GM19324 (cell line): ENCODE measurements around the gene ZBTB17.
"Not testable (repeated sequence)": the region's sequence is repeated elsewhere in the genome, so short reads cannot be mapped to it uniquely, and the experiment has no call there.

ENCODE experiments used
- ATAC-seq: cut with Tn5 transposase; IDR thresholded peaks from one replicate; pipeline ENCODE4 v1.9.1; 2021; ENCODE audit warnings: mild to moderate bottlenecking, moderate library complexity; ENCODE audit not compliant: unreplicated experiment, low FRiP score

ZBTB17 gene

DNA sequence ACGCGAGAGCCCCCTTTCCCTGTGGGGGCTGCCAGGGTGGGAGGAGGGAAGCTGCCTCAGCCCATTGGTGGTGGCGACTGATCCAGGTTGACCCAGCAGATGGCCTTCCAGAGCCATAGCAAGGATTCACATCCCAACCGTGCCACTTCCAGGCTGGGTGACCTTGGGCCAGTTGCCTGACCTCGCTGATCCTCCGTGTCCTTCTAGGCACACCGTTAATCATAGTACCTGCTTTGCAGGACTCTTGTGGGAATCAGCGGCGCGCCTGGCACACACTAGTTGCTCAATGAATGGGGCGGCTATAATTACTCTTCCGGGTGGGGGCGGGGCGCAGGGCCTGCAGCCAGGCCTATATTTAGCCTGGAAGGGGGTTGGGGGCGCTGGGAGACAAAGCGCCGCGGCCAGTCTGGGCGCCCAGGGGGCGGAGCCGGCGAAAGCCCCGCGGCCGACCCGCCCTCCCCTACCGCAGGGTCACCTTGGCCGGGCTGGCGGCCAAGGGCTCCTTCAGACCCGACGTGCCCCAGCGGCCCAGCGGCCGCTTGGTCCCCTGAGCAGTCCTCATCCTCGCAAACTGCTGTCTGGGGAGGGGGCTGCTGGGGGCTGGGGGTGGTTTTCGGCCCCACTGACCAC, 36.8 kb upstream of the ZBTB17 start:
- ATAC-seq = no peak

DNA sequence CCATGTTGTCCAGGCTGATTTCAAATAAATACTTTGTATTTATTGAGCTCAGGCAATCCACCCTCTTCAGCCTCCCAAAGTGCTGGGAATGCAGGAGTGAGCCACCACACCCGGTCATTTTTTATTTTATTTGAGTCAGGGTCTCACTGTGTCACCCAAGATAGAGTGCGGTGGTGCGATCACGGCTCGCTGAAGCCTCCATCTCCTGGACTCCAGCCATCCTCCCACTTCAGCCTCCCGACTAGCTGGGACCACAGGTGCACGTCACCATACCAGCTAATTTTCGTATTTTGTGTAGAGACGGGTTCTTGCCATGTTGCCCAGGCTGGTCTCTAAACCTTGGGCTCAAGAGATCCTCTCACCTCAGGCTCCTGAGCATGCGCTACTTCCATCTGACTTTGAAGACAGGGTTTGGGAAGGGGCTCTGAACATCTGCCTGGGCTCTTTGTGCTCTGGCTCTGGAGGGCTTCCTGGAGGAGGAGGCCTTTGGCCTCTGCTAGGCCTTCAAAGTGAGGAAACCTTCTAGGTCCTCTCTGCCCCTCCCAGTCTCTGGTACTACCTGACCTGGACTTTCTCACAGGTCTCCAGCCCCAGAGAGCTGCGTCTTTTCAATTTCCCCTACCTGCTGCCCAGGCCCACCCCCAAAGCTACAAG, 36.2 kb upstream of the ZBTB17 start:
- no peak for ATAC-seq

DNA sequence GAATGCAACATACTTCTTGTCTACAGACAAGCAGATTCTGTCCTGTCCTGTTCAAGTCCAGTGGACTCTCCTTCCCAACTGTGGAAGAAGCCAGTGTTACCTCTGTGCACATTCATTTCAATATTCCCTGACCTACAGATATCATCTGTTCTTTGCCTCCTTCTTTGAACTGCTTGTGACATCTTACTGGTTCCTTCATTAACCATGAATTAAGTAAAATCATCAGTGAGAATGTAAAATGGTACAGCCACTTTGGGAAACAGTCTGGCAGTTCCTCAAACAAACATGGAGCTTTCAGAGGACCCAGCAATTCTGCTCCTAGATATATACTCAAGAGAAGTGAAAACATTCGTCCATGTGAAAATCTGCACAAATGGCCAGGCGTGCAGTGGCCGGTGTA, 34.9 kb upstream of the ZBTB17 start:
- ATAC-seq = no peak

DNA sequence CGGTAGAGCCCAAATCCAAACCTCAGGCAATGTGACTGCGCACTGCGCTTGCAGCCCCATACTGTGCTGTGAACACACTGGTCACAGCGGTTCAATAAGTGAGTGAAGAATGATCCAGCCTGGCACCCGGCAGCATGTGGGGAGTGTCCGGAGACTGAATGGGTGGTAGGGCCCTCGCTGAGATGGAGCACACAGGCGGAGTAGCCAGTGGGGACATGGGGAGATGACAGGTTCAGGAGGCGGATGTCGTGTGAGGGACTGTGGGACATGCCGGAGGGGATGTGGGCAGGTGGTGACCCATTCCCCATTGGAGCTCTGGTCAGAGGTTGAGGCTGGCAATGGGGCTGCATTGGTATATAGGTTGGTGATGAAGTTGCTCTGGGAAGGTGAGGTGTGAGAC, 33.8 kb upstream of the ZBTB17 start:
- no peak for ATAC-seq

DNA sequence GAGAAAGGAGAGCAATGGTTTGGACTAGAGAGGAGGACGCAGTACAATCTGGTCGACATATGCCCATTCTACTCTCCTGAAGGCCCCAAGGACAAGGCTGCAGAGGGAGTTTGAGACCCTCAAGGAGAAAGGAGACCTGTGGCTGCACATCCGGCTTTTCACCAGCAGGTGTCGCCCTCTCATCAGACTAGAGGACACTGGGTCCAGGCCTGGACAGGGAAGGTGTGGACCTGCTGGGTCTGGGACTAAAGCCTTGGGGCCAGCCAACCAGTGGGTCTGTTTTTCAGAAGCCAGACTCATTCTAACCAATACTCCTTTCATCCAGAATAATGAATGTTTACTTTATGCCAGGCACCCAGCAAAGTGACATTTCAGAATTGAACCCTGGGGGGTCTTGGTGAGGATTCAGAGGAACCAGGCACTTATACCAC, 33.1 kb upstream of the ZBTB17 start:
- ATAC-seq = no peak

DNA sequence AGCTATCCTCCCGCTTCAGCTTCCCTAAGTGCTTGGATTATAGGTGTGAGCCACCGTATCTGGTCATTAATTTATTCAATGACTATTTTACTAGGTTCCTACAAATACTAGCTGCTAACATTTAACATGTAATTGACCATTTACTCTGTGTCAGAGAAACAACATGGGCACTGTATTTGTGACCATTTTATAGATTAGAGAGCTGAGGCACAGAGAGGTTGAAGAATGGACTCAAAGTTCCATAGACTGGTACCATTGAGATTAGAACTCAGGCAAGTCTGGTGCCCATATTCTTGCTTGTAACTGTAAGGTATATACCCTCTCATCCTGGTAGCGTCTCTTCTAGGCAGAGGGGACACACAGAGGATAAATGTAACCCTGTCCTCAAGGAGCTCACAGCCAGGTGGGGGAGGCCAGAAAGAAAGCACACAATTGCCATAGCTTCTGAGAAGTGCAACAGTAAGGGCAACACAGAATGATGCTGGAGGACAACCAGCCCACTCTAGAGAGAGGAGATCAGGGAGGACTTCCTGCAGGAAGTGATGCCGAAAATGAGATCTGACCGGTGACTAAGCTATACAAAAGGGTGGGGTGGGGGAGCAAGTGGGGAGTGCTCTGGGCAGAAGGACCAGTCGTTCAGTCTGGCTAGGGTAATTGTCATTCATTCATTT, 31.9 kb upstream of the ZBTB17 start:
- ATAC-seq = no peak

DNA sequence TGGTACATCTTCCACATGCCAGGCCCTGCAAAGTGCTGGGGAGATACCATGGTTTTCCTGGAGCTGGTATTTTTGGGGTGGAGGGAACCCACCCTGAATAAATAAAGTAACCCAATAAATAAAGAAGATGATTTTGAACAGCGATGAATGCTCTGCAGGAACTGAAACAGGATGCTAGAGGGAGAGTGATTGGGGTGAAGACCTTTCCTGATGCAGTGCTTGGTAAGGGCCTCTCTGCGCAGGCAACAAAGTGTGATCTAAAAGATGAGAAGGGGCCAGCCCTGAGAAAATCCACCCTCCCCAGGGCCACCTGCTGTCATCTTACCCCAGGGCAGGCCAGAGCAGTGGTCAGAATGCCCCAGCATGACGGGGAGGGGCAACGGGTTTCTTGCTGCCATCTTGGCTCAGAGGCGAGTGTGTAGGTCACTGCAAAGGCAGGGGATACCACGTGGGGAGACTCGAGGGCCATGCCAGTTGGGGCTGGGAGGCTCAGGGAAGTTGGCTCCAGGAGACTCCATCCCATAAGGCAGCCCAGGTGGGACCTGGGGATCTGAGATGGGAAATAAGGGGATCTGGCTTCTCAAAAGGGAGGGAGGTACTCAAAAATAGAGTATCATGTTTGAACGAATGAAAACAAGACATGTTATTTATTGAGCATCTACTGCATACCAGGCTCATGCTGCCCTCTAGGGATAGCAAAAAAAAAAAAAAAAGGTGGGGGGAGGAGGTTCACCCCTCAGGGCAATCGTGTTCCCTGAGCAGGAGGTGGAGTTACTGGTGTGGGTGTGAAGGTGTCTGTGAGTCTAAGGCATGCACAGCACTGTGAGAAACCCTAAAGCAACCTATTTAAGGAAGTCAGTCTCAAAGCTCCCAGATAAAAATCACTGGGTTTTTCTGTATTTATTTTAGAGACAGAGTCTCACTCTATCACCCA, 30.9 kb upstream of the ZBTB17 start:
- ATAC-seq = no peak

DNA sequence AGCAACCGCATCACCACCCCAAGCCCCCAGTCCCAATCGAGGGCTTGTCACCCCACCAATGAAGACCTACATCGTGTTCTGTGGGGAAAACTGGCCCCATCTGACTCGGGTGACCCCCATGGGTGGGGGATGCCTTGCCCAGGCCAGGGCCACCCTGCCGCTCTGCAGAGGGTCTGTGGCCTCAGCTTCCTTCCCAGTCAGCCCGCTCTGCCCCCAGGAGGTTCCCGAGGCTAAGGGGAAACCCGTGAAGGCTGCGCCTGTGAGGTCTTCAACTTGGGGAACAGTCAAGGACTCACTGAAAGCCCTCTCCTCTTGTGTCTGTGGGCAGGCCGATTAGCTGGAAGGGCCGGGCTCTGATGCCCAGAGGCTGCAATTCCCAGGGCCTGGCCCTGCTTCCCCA, 30.1 kb upstream of the ZBTB17 start:
- ATAC-seq = no peak

DNA sequence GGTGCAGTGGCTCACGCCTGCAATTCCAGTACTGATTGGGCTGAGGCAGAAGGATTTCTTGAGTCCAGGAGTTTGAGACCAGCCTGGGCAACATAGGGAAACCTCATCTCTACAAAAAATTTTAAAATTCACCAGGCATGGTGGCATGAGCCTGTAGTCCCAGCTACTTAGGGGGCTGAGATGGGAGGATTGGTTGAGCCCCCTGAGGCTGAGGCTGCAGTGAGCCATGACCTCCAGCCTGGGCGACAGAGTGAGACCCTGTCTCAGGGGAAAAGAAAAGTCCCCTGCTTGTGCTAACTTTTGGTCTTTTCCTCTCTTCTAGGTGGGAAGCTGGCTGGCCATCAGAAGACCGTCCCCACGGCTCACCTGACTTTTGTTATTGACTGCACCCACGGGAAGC, 29.7 kb upstream of the ZBTB17 start:
- ATAC-seq = no peak

DNA sequence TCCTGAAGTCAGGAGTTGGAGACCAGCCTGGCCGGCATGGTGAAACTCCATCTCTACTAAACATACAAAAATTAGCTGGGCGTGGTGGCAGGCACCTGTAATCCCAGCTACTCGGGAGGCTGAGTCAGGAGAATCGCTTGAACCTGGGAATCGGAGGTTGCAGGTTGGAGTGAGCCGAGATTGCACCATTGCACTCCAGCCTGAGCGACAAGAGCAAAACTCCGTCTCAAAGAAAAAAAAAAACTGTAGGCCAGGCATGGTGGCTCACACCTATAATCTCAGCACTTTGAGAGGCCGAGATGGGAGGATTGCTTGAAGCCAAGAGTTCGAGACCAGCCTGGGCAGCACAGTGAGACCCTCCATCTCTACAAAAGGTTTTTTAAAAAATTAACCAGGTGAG, 25.4 kb upstream of the ZBTB17 start:
- ATAC-seq = not testable (repeated sequence)

DNA sequence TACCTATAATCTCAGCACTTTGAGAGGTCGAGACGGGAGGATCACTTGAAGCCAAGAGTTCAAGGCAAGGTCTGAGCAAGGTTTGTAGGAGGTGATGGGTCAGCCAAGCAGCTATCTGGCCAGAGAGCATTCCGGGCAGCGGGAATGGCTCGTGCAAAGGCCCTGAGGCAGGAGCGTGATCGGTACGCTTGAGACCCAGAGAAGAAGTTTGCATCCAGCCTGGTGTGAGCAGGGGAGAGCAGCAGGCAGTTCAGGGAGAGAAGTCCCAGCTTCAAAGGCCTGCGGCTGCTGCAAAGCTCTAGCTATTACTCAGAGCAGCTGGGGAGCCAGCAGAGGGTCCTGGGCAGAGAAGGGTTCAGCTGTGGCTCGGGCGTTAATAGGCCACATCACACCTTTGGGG, 23.0 kb upstream of the ZBTB17 start:
- ATAC-seq = no peak

DNA sequence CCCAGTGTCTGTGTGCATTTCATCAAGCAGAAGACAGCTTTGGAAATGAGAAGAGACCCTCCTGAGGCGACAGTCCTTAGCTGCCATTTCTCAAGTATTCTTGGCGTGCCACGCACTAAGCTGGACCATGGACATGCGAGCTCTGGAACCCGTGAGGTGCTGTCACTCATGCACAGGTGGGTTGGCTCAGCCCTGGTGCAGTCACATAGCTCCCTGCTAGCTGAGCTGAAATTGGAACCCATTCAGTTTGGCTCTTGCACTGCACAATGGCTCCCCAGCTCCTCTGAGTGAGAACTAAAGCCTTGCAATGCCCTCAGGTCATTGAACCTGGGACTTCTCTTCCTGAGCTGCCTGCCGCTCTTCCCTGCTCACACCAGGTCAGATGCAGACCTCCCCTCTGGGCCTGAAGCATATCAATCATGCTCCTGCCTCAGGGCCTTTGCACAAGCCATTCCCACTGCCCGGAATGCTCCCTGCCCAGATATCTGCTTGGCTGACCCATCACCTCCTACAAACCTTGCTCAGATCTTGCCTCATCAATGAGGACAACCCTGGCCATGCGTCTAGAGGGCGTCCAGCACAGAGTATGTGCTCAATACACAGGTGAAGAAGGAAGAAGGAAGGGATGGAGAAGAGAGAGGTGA, 21.9 kb upstream of the ZBTB17 start:
- no peak for ATAC-seq

DNA sequence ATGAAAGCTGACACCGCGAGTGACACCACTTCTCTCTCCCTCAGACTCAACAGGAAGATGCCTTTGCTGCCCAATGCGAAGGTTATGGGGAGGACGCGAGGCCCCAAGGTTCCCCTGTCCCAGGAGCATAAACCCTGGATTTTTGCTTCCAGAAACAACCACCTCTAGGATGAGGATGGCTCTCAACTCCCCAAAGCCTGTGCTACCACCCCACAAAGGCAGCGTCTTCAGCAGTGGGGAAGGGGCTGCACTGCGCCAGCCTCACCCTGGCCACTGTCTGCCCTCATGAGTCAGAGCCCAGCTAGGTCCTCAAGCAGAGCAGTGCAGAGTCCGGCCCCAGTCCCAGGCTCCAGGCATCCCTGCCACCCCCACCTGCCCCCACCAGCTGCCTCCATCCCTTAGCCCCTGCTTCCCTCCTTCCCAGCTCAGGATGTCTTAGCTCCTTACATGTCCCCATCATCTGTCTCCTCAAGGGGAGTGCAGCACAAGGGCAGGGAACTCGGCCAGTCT, 21.2 kb upstream of the ZBTB17 start:
- no peak for ATAC-seq

DNA sequence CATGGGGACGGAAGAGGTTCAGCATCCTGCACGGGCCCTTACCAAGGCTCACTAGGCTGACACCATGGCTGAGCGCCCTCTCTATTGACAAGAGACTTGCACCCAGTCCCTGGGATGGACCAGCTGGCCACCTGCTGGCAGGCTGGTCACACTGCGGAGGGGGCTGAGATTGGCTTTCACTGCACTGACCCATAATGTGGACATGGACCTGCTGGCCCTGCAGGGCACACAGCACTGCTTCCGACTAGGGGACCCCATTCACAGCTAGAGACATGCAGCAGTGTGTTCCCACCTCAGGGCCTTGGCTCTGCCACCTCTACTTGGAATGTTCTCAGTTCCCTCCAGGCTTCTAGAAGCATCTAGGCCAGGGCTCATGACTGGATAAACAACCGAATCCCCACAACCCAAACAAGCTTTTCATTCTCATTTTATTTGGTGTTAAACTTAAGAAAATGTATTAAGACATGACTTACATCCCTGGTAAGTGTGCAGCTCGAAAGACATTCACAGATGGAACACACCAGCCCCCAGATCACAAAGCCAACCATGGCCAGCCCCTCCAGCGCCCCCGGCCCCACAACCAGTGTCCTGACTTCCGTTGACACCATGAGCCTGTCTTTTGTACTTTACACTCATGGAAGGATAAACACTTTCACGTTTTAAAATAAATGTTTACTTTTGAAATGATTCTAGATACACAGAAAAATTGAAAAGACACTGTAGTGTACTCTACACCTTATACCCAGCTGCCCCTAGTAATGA, 18.9 kb upstream of the ZBTB17 start:
- no peak for ATAC-seq

DNA sequence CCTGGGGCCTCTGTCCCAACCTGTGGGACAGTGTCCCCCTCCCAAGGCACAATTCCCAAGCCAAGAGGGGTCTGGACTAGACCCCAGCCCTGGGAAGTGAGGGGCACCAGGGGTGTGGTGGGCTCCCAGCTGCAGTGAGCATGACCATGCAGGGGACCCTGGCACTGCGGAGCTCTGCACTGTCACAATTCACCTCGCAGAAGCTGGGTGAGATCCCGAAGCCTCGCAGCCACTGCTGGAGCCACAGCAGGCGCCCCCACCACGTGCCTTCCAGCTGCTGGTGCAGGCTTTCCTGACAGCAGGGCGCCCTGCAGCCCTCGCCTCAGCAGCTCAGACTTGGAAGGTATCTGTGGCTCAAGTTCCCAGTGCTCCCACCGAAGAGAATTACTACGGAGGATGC, 18.2 kb upstream of the ZBTB17 start:
- ATAC-seq = no peak

DNA sequence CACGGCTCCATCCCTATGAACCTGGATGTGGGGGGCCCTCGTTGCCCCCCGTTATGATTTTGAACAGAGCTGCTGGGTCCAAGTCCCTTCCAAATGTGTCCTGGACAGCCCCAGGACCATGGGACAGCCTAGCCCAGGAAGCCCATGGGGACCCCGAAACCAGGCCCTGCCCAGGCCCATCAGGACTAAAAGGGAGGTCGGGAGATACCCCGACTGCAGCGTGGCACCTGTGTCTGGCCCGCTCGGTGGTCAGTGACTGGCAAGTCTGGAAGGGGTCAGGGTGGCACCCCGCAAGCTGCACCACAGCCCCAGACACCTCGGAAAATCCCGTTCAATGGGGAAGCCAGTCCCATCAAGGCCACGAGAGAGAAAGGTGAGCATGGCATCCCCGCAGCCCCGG, 17.8 kb upstream of the ZBTB17 start:
- no peak for ATAC-seq

DNA sequence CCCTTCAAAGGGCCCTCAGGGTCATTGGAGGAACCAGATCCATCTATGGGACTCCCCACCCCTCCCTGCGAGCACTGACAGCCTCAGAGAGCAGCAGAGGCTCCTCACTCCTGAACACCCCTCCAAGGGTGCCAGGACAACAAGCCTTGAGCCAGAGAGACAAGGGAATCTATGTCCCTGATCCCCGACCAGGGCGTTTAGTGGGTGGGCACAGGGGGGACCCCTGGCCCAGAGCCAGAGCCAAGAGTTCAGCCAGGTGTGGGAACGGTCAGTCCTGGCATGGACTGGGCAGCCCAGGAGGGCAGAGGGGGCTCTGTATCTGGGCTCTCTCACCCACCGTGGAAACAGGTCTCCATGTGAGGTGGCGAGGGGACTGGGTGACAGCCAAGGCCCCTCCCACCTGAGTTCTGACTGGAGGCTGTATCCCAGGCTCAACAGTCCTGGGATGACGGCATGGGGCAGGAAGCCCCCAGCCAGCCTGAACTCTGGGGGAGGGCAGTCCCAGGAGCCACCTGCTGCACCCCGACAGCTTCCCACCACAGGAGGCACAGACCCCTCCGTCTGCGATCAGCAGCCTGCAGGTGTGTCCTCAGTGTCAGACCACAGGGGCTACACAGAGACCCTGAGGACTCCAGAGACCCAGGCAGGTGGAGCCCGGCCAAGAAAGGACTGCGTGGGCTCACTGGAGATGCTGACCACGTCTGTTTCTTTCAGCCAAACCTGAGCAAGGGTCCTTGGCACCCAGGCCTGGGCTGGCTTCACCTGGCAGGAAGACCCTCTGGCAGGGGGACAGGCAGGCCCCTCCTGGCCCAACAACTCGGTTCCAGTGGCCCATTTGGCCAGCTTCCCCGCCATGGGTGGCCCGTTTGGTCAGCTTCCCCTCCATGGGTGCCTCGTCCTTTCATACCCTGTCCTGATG, 16.9 kb upstream of the ZBTB17 start:
- no peak for ATAC-seq

DNA sequence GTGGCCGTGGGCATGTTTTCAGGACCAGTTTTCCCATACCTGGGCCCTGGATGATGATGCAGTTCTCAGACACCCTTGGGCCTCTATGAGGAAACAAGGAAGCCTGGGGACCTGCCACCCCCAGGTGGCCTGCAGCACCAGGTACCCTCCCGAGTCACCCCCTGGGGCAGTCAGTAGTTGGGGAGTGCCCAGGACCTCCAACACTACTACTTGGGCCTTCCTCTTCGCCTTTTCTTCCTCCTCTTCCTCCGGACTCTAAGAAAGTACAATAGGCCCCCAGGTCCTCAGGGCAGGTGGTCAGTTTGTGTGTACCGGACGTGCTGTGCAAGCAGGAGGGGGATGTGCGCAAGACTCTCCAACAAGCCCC, 16.3 kb upstream of the ZBTB17 start:
- no peak for ATAC-seq
